ENCODE results near the gene ZDHHC6. TPM values are rescaled to one million over a fixed set of nuclear protein-coding genes. Genes with fewer than 3 reads are reported as not detected.
A peak's percentile ranks its signal among the peaks of the same experiment; 100 is the strongest.
"Not testable (repeated sequence)": the region's sequence is repeated elsewhere in the genome, so short reads cannot be mapped to it uniquely, and the experiment has no call there.

The ZDHHC6 gene, protein sequence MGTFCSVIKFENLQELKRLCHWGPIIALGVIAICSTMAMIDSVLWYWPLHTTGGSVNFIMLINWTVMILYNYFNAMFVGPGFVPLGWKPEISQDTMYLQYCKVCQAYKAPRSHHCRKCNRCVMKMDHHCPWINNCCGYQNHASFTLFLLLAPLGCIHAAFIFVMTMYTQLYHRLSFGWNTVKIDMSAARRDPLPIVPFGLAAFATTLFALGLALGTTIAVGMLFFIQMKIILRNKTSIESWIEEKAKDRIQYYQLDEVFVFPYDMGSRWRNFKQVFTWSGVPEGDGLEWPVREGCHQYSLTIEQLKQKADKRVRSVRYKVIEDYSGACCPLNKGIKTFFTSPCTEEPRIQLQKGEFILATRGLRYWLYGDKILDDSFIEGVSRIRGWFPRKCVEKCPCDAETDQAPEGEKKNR
- 12.3 and 14.3 TPM in 2 replicates for total RNA-seq (2014; rRNA removed; shearing (Covaris generic))

DNA sequence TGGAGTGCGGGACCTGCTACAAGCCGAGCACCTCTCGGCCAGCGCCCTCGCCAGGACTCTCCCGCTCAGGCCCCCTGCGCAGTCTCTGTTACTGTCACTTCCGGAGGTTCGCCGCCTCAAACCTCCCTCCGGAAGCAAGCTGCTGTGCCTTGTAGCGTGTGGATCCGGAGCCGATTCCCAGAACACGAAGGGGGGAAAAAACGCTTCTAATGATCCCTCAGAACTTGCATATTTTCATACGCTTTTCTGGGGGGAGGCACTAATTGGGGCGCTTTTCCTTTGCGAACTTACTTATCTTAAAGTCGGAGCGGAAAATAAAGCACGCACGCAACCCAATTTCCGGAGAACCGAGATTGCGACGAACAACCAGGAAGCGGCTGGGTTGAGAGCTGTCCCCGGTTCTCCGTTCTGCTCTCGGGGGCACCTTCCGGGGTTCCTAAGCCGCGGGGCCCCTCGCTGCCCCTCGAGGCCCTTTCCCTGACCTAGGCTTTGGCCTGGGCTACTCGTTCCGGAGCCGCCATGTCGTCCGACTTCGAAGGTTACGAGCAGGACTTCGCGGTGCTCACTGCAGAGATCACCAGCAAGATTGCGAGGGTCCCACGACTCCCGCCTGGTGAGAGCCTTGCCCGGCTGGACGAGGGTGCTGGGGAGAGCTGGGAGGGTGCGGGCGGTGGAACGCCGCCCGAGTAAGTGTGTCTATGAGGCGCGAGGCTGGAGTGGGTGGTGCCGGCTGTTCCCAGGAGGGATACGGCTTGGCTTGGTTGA lies at the start of gene ZDHHC6, which contains the start of gene VTI1A:
Gene ZDHHC6 (minus strand): TSS at position 60 of the 765 bp plus-strand sequence. CDS start 1,478 bp downstream, outside the sequence.
Gene VTI1A (plus strand): TSS at position 361 of the 765 bp plus-strand sequence. CDS start 159 bp downstream, at position 520.
- Histone ChIP-seq H3K27me3 (ENCODE audit: control insufficient read depth, insufficient read depth, low read length) (no peaks in the 10 kb centered on the region), H3K4me3 (ENCODE audit: insufficient read depth, low read depth, low read length) (peak within 1 kb of the TSS; percentile 78), H3K36me3 (replicated peaks; ENCODE audit: control insufficient read depth, insufficient read depth, low read length) (peaks cover 1% of the 10 kb centered on the region; the same call in 1 of the 2 replicates)
- peak; percentile 84 for DNase-seq

DNA sequence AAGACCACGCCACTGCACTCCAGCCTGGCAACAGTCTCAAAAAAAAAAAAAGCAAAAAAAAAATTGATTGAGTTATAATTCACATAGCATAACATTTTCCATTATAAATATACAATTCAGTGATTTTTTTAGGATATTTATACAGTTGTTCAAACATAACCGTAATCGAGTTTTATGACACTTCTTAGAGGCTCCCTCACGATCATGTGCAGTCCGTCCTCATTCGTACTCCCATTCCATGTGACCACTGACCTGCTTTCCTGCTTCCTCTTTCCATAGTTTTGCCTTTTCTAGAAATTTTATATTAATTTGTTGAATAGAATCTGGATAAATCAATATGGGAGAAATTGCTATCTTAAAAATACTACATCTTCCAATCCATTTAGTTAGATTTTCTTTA lies 46.0 kb upstream of the ZDHHC6 start:
- DNase-seq = no peak
- H3K4me3 ChIP-seq (ENCODE audit: insufficient read depth, low read depth, low read length) = no peak overlapping the region
- no peaks in the 10 kb centered on the region for H3K27me3 ChIP-seq (ENCODE audit: control insufficient read depth, insufficient read depth, low read length)
- no peaks in the 10 kb centered on the region for H3K36me3 ChIP-seq (replicated peaks; ENCODE audit: control insufficient read depth, insufficient read depth, low read length)

DNA sequence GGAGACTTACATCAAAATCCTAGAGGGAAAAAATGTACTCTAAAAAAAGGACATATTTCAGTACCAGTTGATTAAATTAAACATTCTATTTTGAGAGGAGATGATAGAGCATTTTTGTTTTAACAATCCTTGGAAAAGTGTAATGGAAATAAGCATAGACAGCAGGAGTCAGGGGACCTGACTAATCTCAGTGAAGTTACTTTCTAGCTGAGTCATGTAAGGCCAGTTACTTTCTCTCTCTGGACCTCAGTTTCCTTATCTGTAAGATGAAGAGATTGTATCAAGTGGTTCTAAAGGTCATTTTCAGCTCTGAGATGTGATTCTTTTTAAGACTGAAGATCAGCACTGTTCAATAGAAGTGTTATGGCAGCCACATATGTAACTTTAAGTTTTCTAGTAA lies 44.4 kb upstream of the ZDHHC6 start:
- H3K36me3 ChIP-seq (replicated peaks; ENCODE audit: control insufficient read depth, insufficient read depth, low read length) = no peaks in the 10 kb centered on the region
- no peak overlapping the region for H3K4me3 ChIP-seq (ENCODE audit: insufficient read depth, low read depth, low read length)
- no peak for DNase-seq
- no peaks in the 10 kb centered on the region for H3K27me3 ChIP-seq (ENCODE audit: control insufficient read depth, insufficient read depth, low read length)

DNA sequence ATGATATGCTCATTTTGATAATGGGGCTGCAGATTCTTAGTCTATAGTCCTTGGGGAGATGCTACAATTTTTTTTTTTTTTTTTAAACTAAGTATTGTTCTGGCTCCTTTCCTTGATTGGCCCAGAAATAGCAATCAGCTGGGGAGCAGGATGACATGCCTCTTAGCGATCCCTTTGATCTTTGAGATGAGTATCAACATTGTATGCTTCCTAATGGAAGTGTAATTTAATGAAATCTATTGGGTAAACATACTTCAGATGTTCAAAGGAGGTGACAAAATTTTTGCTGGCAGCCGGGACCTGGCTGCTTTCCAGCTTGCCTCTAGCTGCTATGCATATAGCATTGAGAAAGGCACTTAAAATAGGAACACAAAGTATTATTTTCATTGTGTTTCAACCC lies 43.8 kb upstream of the ZDHHC6 start:
- no peaks in the 10 kb centered on the region for H3K27me3 ChIP-seq (ENCODE audit: control insufficient read depth, insufficient read depth, low read length)
- no peak for DNase-seq
- no peak overlapping the region for H3K4me3 ChIP-seq (ENCODE audit: insufficient read depth, low read depth, low read length)
- H3K36me3 ChIP-seq (replicated peaks; ENCODE audit: control insufficient read depth, insufficient read depth, low read length) = no peaks in the 10 kb centered on the region

DNA sequence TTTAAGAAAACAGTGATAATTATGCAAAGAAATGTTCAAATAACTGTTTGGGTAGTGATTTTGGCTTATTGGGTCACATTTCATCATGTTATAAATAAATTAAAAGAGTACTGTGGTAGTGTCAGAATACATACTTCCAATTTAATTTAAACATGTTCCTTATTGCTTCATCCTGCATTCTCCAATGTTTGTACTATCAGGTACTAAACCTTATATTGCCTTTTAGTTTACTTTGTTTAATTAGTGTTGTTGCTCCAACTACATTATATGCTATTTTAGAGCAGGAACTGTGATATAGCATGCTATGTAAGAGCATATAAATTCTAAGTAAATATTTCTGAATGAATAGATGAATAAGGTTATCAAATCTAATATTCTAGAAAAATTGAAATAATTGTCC lies 41.2 kb upstream of the ZDHHC6 start:
- H3K36me3 ChIP-seq (replicated peaks; ENCODE audit: control insufficient read depth, insufficient read depth, low read length) = no peaks in the 10 kb centered on the region
- no peaks in the 10 kb centered on the region for H3K27me3 ChIP-seq (ENCODE audit: control insufficient read depth, insufficient read depth, low read length)
- no peak overlapping the region for H3K4me3 ChIP-seq (ENCODE audit: insufficient read depth, low read depth, low read length)
- DNase-seq = no peak

DNA sequence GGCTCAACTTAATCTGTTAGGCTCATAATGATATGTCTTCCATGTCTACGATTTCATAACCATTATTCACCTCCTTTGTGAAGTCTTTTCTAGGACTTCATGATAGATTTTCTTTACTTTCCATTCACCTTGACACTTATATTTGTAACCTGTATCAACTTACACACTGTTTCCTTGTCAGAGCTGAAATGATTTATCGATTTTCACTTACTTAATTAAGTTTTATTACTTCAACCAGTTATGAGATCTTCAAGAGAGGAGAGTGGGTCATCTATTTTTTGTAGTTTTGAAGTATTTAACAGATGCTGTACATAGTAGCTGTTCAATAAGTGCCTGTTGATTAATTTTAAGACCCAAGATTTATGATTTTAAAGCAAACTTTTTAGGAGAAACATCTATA lies 37.7 kb upstream of the ZDHHC6 start:
- Histone ChIP-seq H3K4me3 (ENCODE audit: insufficient read depth, low read depth, low read length) (no peak overlapping the region), H3K27me3 (ENCODE audit: control insufficient read depth, insufficient read depth, low read length) (no peaks in the 10 kb centered on the region), H3K36me3 (replicated peaks; ENCODE audit: control insufficient read depth, insufficient read depth, low read length) (no peaks in the 10 kb centered on the region)
- DNase-seq = no peak

DNA sequence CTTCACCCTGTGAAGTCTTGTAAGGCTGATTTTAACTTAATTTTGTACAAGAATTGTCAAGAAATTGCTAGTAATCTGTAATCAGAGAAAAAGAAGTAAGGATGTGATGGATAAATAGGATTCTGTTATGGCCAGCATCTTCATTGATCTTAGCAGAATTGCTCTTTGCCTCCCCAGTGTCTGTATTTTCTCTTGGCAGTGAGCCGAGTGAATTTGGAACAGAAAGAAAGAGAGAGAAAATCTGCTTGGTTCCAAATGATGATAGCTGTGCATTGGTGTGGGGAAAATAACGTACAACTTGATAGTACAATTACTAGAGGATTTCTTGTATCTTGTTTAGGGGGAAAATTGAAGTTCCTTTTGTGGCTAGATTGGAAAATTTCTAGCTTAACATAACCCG lies 34.9 kb upstream of the ZDHHC6 start:
- Histone ChIP-seq H3K36me3 (replicated peaks; ENCODE audit: control insufficient read depth, insufficient read depth, low read length) (no peaks in the 10 kb centered on the region), H3K27me3 (ENCODE audit: control insufficient read depth, insufficient read depth, low read length) (no peaks in the 10 kb centered on the region), H3K4me3 (ENCODE audit: insufficient read depth, low read depth, low read length) (no peak overlapping the region)
- no peak for DNase-seq

DNA sequence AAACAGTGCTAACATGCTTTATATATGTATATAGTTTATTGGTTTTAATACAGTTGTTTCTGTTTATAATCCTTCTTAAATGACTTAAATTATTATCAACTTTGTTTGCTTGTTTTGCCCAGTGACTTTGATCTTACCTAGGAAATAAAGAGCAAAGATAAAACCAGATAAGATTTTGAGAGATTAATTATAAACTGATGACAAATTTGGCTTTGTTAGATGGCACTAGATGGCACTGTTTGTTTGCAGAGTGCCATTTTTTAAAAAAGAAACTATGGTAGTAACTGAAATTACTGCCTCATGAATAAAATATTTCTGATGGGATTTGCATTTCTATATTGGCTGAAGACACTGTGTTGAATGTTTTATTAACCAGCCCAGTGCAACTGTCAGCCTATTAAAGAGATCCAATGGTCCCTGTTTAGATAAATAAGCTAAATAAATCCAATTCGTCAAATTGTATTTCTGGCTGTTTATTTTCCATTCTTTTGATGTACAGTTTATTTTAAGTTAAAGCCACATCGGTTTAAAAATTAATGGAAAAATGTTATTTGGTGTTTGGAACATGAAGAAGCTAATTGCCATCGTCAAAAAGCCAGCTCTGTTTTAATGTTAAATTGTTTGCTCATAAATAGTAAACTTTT lies 29.0 kb upstream of the ZDHHC6 start:
- Histone ChIP-seq H3K27me3 (ENCODE audit: control insufficient read depth, insufficient read depth, low read length) (no peaks in the 10 kb centered on the region), H3K36me3 (replicated peaks; ENCODE audit: control insufficient read depth, insufficient read depth, low read length) (no peaks in the 10 kb centered on the region), H3K4me3 (ENCODE audit: insufficient read depth, low read depth, low read length) (no peak overlapping the region)
- no peak for DNase-seq

DNA sequence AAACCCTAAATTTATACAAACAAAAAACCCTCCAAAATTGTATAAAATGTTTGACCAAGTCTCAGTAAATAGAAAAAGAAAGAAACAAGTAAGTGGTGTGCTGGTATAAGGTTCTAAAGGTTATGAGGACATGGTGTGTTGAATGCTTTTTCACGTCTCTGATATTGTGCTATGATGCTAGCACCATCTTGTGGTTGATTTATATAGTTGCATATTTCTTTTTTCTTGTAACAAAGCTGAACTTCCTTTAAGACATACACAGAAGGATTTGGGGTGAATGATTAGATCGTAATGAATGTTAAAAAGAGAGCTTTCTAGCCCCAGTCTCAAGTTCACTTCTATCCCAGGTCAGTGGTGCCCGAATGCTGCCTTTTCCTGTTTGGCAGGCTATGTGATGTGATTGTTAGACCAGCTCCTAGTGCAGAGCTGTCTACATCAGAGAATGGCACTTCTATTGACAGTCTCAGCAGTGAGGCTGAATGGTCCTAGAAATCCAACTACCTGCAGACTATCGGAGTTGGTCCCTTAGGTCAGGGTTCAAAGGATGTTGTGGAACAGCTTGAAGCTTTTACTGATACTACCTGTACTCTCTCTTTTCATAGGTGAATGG lies 25.3 kb upstream of the ZDHHC6 start:
- Histone ChIP-seq H3K4me3 (ENCODE audit: insufficient read depth, low read depth, low read length) (no peak overlapping the region), H3K27me3 (ENCODE audit: control insufficient read depth, insufficient read depth, low read length) (no peaks in the 10 kb centered on the region), H3K36me3 (replicated peaks; ENCODE audit: control insufficient read depth, insufficient read depth, low read length) (no peaks in the 10 kb centered on the region)
- DNase-seq = peak; percentile 33

DNA sequence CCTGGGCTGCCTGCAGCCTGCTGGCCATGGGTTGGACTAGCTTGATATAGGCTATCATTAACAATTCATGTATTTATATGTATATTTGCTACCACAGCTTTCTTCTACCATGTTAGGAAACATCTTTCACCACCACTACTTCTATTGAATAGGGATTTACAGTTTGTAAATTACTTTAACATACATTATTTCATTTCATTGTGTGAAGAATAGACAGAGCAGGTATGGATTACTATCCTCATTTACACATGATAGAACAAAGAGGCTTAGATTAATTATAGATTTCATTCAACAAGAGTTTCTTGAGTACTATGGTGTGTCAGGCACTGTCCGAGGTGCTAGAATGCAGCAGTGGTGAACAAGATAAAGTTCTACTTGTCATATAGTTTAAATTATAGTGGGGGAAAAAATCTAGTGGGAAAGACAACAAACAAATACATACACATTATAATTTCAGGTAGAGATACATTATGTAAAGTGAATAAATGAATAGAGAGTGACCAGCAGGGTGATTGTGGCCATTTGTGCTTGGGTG lies 20.9 kb upstream of the ZDHHC6 start:
- Histone ChIP-seq H3K4me3 (ENCODE audit: insufficient read depth, low read depth, low read length) (no peak overlapping the region), H3K27me3 (ENCODE audit: control insufficient read depth, insufficient read depth, low read length) (no peaks in the 10 kb centered on the region), H3K36me3 (replicated peaks; ENCODE audit: control insufficient read depth, insufficient read depth, low read length) (peaks cover 4% of the 10 kb centered on the region)
- no peak for DNase-seq

DNA sequence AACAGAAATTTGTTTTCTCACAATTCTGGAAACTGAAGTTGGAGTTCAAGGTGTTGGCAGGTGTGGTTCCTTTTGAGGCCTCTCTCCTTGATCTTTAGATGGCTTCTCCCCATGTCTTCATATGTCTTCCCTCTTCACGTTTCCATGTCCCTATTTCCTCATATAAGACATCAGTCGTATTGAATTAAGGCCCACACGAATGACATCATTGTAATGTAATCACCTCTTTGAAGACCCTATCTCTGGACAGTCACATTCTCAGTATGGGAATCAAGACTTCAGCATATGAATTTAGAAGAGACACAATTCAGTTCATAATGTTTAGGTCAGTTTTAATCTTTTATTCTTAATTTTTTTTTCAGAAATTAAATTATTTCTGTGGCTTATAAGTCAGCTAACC lies 20.1 kb upstream of the ZDHHC6 start:
- H3K27me3 ChIP-seq (ENCODE audit: control insufficient read depth, insufficient read depth, low read length) = no peaks in the 10 kb centered on the region
- no peak for DNase-seq
- no peak overlapping the region for H3K4me3 ChIP-seq (ENCODE audit: insufficient read depth, low read depth, low read length)
- H3K36me3 ChIP-seq (replicated peaks; ENCODE audit: control insufficient read depth, insufficient read depth, low read length) = peaks cover 4% of the 10 kb centered on the region

DNA sequence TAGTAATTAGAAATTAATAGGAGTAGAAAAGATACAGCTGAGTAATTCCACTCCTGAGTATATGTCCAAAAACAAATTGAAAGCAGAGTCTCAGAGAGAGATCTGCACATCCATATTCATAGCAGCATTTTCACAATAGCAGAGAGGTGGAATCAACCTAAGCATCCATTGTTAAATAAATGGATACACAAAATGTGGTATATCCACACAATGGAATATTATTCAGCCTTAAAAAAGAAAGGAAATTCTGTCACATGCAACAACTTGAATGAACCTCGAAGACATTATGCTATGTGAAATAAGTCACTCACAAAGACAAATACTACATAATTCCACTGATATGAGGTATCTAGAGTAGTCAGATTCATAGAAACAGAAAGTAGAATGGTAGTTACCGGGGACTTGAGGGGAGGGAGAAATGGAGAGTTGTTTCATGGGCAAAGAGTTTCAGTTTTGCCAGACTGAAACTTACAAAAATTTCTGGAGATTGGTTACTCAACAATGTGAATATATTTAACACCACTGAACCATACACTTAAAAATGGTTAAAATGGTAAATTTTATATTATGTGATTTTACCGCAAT lies 18.7 kb upstream of the ZDHHC6 start:
- no peak for DNase-seq
- Histone ChIP-seq H3K36me3 (replicated peaks; ENCODE audit: control insufficient read depth, insufficient read depth, low read length) (peaks cover 4% of the 10 kb centered on the region), H3K27me3 (ENCODE audit: control insufficient read depth, insufficient read depth, low read length) (no peaks in the 10 kb centered on the region), H3K4me3 (ENCODE audit: insufficient read depth, low read depth, low read length) (no peak overlapping the region)

DNA sequence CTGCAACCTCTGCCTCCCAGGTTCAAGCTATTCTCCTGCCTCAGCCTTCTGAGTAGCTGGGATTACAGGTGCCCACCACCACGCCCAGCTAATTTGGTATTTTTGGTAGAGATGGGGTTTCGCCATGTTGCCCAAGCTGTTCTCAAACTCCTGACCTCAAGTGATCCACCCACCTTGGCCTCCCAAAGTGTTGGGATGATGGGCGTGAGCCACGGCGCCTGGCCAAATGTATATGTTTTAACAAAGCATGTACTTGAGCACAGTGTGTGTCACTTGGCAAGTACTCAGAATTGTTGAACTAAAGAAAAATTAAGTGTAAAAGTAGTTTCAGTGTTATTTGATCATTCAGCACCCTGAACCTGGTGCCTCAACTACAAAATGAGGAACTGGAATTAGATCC lies 17.4 kb upstream of the ZDHHC6 start:
- H3K4me3 ChIP-seq (ENCODE audit: insufficient read depth, low read depth, low read length); H3K27me3 ChIP-seq (ENCODE audit: control insufficient read depth, insufficient read depth, low read length); H3K36me3 ChIP-seq (replicated peaks; ENCODE audit: control insufficient read depth, insufficient read depth, low read length); DNase-seq: not testable (repeated sequence)

Measured in H7 (cell line).